Central memory CD4-positive, alpha-beta T cell (primary cell): ENCODE measurements around the gene NTM.

Source experiments
- DNase-seq: peaks from one replicate; pipeline ENCODE4 v3.0.0; 2022

NTM gene

DNA sequence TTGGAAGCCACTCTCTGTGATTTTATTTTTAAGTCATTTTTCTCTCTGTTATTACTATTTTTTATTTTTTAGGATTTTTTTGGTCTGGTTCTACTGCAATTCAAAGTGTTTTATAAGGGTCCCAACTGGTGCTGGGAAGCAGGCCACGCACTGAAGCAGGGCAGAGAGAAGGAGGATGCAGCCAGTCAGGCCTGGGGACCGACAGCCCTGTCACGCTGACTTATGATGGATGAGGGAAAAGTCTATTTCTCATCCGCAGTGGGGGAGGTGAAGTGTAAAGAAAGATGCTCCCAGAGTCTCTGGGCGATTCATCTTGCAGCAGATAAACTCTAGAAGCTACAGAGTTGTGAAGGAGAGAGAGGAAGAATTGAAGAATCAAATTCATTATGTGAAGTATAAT is 191.6 kb downstream of the NTM start:
- no peak for DNase-seq

DNA sequence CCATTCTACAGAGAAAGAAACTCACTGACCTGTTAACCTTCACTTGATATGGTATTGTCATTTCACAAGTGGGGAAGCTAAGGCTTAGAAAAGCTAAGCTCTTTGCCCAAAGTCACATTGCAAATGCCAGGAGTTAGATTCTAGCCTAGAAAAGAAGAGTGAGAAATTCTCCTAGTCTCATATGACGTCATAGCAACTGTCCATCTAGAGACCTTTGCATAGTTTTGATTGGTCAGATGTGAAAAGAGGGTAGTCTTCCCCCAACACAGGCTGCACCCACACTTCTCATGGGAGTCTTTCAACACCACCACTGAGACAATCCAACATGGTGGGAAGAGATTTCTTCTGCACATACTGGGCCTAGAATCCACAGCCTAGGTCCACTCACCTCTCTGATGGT is 197.9 kb downstream of the NTM start:
- no peak for DNase-seq

DNA sequence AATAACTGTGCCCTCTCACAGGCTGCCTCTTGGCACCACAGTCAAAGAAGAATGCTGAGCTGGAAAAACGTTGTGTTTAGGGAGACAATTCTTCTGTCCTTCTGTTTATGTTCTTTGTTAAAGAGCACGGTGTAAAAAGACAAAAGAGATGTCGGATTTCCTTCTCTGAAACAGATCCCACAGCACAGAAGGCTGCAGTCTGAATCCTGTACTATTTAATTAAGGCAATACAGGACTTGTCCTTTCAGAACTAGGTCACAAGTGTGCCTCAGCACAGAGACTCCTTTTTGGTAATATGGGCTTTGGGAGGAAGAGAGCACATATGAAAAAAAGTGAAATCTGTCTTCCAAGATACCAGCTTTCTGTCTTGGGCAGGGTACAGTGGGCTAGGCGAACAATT is 201.2 kb downstream of the NTM start:
- no peak for DNase-seq

DNA sequence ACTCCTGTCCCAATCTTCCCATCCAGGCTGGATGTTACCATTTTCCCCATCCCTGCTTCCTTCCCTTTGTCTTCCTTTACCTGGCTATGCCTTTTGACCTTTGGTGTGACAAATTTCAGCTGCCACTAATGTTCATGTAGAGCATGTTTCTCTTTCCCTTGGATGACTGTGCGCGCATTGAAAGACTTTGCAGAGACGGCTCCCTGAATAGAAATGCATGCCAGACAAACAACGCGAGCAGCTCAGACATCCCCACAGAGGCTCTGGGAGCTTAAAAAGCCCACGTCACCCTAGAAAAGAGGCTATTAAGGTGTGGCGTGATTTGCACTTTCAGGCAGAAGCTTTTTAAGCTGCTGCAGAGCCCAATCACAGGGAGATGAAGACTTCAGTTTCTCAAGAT is 202.0 kb downstream of the NTM start:
- DNase-seq: no peak

DNA sequence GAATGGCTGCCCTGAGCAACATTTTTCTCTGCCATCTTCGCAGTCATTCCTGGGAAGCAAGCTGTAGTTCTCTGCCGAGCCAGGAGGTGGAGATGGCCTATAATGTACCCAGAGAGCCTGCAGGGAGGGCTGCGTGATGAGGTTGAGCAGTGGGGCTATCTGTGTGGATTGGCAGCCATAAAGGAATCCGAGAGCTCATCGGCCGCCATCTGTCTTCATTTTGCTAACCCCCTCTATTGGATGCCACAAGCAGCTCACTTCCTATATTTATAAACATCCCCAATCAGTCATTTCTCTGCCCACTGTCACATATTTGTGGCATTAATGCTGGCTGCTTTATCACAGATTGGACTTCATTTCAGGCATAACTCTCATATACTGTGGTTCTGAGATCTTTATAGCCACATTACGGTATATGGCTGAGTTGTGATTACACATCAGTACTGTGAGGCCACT is 209.5 kb downstream of the NTM start:
- no peak for DNase-seq

DNA sequence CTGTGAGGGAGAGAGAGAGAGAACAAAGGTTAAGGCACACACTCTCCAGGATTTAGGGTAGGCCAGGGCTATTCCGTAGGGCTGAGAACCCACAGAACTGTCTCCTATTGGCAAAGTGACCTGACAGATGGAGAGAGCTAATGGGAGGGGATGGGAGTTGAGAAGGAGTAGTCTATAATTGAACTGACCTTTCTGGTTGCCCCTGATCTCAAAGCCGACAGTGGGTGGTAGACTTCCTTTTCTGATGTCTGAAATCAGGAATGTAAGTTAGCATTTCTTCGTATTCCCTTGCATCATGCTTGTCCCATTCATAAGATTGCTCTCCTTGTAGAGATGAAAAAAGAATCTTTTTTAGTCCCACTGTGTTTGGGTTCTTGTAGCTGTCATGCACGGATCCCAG is 210.1 kb downstream of the NTM start:
- no peak for DNase-seq

DNA sequence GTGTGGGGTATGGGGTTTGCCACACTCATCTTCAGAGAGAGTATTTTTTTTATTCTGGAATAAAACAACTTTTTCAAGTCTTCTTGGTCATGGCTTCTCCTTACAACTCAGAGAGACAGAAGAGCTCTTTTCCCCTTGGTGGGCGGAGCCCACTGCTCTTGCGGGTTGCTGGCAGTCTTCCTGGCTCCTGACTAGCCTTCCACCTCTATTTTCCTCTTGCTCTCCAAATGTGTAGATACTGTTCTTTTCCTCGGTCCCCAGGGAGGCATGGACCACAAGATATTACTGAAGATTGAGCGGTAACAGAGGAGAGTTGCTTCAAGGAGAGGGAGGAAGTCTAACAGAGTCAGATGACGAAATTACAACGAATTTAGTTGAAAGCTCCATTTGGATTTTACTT is 210.6 kb downstream of the NTM start:
- DNase-seq: no peak

DNA sequence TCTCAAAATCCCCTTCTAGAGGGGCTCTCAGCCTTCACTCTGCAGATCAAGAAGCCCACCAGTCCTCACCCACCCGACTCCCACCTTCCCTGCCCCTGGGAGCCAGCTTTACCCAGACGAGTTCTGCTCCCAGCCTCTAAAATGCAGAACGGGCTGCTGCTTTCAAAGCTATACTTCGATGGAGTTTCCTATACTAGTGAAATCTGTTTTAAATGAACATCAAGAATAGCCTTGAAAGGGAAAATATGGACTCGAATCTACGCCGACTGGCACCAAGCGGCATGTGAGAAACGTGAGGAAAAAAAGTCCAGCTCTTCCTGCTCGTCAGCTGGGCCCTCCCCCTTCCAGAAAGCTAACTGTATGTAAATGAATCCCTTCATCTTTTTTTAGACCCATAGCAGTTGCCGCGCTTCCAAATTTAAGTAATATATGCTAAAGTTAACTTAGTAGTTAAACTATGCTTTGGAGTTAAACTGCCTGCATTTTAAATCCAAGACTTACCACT is 211.7 kb downstream of the NTM start:
- DNase-seq: no peak

DNA sequence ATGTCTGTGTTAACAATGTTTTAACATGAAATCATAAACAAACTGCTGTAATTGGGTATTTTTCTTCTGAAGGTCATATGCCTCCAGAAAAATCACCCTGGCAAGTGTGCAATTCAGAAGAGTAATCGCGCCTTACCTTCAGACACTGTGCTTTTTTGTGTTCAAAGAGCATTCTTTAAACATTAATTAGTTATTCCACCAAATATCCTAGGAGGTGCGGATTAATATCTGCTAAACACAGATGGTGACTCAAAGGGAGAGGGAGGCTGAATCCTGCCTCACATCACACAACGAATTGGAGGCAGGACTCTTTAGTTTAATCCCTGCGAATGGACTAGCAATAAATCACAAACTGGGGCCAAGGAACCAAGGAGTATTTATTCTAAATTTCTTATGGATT is 213.0 kb downstream of the NTM start:
- no peak for DNase-seq

DNA sequence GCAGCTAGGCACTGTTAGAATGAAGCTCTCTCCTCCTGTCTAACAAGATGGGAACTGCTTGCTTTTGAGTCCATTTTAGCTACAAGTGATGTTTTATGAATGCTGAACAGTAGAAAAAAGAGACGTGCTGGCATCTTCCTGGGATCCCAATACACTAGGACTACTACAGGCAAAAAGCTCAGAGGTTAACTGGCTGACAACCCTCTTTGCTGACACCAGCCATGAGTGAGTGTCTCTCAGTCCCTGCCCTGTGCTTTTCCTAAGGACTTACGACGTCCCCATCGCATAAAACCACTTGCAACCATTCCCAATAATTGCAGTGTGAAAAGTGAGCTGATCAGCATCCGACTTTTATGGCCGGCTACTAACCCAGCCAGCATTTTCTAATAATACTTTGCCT is 213.5 kb downstream of the NTM start:
- no peak for DNase-seq

DNA sequence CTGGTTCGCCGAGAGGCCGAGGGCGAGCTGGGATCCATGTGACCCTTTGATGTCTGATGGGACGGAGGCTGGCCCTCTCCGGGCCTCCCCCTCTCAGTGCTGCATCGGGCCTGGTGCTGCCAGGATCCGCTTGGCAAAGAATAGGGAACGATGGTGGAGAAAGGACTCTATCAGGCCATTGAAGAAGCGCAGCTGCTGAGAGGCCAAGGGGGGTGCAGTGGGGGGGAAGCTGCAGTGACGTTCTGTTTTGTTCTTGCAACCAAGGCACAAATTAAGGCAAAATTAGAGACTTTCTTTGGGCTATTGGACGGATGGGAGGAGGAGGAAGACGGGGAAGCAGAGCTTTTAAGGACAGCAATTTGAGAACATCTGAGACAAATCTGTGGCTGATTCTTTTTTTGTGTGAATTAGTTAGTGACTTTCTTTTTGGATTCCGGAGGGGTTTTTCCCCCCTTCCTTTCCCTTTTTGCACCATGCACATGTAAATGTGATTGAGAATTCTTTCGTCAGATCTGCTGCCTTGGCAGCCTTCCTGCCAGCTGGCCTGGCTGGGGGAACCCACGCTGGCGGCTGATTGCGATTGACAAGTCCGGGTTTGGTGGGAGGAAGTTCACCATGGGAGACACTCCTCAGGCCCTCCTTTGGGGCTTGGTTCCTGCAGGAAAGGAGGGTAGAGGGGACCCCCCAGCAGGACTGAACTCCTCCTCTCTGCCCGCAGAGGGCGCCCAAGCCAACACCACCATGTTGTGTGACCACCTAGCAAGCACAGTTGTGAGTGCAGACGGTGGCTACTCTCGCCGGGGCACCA is 214.6 kb downstream of the NTM start:
- DNase-seq: no peak

DNA sequence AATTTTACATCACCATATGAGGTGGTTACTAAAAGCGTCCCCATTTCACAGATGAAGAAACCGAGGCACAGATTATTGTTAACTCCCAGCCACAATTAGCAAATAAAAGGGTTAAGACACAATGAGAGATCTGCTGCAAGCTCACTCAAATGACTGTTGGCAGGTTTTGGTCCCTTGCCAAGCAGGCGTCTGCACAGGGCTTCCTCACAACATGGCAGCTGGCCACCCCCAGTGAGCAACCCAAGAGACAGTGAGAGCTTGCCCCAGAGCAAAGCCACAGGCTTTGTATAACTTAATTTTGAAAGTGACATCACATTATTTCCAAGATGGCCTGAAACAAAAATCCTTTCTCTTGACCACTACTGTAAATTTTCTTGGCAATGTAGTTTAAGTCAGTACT is 217.6 kb downstream of the NTM start:
- no peak for DNase-seq

DNA sequence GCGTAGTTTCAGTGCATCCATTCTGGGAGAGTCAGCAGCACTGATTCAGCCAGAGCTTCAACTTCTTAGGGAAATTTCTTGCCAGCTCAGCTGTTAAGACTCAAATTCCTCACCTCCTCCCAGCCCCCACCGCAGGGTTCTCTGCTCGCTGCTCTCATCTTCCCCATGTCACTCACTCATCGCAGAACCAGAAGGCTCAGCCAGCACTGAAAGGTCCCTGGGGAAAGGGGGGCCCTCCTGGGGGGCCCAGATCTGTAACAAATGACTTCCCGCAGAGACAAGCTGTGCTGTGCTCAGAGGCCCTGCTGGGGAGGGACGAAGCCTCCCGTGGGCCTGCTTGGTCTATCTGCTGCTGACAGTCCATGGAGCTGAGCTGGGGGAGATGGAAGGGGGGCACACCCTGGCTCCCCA is 220.6 kb downstream of the NTM start:
- no peak for DNase-seq

DNA sequence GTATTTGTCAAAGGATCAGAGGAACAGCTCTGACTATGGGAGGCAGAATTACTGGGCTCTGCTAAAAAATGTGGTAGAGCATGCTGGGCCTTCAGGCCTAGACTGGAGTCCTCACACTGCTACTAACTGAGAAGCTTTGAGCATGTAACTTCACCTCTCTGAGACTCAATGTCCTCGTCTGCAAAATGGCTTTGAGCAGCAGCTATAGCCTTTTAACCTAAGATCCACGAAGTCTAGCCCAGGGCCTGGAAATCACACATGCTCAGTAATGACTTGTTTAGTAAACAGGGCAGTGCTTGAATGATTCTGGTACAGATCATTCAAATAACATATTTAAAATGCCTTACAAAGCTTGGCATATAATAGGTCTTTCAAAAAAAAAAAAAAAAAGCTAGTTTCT is 221.7 kb downstream of the NTM start:
- DNase-seq: no peak

DNA sequence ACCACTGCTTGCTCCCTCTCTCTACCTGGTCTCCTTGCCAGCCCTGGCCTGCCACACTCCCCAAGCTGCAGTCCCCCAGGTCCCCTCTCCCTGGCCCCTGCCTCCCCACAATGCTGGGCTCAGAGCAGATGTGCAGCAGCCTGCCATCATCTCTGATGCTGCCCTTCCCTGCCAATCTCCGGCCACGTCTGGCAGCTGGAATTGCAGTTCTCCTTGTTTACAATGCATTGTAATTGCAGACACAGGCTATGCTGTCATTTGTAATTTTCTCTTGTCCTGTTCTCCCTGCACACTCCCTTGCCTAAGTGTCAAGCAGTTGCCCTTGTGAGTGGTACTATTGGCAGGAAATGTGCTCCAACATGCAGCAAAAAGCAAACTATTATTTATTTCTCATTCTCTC is 222.3 kb downstream of the NTM start:
- no peak for DNase-seq

DNA sequence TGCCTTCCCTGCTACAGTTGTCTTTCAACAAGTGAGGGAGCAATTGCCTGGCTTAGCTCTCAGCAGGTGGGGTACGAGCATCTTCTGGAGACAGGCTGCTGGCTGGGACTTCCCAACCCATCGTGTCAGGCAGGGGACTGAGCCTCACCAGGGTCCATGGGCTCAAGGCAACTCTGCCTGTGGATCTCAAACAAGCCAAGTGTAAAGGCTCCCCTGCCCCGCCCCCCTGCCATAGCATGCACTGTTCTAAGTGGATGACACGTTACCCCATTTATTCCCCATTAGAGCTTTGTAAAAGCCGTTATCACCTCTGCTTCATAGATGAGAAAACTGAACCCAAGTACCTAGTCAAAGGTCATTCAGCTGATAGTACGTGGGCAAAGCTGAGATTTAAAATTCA is 222.9 kb downstream of the NTM start:
- no peak for DNase-seq

DNA sequence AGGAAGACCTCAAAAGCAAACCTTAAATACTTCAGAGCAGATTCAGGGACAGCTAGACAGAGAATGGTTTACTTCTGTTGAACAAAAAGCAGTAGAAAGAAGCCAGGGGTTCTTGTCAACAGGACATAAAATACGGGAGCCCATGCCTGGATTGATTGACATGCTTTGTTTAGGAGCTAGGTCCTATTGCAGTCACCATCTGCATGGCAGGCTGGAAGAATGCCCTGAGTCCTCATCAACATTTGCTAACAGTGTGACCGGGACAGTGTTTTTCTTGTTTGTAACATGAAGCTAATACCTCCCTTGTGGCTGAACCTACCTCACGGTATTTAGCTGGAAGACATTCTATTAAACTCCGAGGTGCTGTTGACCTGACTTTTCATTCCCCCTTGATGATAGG is 225.4 kb downstream of the NTM start:
- no peak for DNase-seq

DNA sequence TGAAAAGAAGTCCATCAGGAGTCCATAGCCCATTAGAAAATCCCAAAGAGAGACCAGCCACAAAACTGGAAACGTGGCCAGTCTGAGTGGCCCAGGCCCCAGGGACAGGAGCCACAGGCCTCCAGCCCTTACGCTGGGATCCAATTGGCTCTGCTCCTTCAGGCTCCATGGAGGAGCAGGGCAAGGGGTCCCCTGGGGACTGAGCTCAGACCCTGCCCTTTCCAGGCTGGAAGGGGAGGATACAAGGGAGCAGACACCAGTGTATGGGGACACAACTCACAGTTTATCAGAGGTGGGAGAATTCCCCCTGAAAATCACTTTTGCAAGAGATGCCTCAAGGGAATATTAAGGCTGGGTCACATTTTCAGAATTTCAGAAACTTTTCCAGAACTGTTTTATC is 227.5 kb downstream of the NTM start:
- no peak for DNase-seq

DNA sequence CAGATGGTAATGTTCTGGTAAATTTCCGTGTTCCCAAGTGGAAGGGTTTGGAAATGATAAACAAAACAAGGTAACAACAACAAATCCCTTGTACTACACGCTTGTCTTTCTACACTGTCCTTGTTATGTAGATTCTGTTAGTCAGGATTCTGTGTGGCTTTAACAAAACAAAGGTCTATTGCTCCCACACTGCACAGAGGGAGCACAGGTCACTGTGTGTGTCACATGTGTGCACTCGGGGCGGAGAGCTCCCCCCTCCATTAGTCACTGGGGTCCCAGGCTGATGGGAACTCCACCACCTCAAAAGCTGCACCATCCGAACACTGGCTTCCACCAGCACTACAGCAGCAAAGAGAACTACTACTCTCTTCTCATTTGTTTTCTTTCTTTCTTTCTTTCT is 227.9 kb downstream of the NTM start:
- no peak for DNase-seq

DNA sequence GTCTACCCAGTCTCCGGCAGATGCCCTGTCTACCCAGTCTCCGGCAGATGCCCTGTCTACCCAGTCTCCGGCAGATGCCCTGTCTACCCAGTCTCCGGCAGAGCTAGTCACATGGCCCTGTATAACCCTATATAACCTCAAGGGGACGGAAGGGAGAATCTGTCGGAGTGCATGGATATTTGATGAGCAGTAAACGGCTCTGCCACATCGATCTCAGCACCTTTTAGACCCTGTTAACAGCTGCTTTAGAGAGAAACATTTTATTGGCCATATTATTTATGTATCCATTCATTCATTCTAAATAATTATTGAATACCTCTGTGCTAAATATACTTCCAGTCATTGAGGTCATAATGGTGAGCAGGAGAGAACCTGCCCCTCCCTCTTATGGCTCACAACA is 228.9 kb downstream of the NTM start:
- no peak for DNase-seq

DNA sequence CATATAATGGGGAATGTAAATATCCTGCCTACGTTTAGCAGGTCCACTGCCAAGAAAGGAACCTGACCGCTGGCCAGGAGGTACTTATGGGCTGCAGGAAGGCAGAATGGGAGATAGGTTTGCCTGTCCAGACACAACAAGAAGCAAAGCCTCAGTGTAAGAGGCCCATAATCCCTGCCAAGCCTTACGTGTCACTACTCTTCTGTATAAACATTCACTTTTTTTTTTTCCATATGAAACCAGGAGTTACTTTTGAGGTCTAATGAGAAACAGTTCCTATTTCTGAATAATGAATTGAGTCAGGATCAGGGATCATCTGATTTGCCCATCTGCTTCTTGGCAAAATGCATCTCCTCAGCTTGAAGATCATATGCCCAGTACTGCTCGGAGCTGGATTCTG is 230.2 kb downstream of the NTM start:
- no peak for DNase-seq

DNA sequence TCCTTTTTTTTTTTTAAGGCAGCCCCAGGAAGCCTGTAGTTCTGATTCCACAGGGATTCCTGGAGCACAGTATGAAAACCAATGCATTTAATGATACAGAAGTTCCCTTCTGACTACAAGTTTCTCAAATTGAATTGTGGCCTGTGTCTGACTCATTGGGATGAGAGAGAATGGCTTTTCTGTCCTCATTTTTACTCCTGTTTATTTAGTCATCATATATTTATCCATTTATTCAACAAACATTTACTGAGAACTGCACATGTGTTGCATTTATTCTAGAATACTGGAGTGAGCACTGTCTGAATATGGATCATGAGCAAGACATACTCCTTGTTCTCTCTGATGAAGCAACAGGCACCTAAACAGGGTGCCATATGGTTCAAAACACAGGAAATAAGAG is 231.2 kb downstream of the NTM start:
- DNase-seq: no peak

DNA sequence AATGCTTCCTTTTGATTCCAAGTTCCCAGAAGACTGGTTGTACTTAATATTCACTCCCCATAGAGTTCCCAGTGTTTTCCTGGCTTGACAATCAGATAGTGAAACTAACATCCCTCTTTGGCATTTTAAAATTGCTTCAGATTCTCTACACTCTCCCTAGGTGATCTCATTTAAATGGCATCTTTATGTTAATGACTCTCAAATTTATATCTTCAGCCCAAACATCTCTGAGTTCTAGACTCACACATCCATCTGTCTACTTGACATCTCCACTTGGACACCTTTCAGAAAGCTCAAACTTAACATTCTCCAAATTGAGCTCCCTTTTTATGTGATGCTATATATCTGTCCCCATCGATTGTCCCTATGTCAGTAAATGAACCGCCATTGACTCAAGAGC is 232.0 kb downstream of the NTM start:
- no peak for DNase-seq

DNA sequence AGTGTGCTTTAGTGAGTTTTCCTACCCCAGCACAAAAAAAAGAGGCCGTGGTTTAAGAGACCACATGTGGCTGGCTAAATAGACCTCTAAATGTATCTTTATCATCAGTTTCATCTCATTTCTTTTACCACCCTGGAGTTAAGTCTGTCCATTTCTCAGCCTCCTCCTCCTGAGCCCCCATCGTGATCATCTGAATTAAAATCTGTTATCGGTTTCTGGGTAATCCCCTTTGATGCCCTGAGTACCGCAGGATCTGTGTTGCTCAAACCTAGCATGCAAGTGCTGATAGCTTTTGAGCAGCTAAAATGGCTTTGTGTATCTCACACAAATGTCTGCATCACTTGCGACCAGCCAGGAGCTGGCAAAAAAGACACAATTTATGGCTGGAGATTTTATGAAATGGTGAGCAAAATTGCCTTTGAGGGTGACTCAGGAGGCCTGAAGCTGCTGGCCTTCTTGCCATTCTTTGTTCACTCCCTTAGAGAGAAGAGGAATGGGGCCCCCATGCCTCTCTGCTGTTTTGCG is 236.5 kb downstream of the NTM start:
- DNase-seq: no peak

DNA sequence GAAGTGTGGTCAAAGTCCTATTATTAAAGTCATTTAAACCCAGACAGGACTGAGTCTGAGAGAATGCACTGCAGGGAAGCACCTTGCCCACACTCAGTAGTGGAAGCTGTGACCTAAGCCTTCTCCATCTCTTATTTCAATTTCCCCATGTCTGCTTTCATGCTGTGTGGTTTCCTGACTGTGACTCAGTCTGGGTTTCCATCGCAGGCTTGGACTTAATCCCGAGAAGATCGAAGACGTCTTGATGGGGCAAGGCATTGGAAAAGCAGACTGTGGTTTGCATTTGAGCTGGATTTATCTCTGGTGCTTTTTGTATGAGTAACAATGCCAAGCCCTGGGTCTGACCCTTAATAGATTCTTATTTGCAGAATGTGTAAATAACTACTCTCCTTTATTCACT is 238.9 kb downstream of the NTM start:
- no peak for DNase-seq
